ENCODE data around the gene MUC4.

The MUC4 gene

GRCh38 chr3:195767792-195768191, 43.9 kb downstream of the MUC4 start:
- no peak for DNase-seq (ENCODE audit: extremely low spot score)
- CTCF ChIA-PET = no interaction called here
- no peak for TF ChIP-seq CTCF (IDR thresholded peaks at IDR 0.05; ENCODE audit: control extremely low read depth, extremely low read depth, low read depth, missing control alignments)
- POLR2A ChIA-PET = no interaction called here

- POLR2A ChIA-PET = no interaction called here
- CTCF ChIA-PET = no interaction called here
- DNase-seq (ENCODE audit: extremely low spot score) = no peak
- no peak for TF ChIP-seq CTCF (IDR thresholded peaks at IDR 0.05; ENCODE audit: control extremely low read depth, extremely low read depth, low read depth, missing control alignments)
Measured at GRCh38 chr3:195766671-195767070, 45.1 kb downstream of the MUC4 start.

GRCh38 chr3:195764961-195765706, 46.6 kb downstream of the MUC4 start:
- no peak for TF ChIP-seq CTCF (IDR thresholded peaks at IDR 0.05; ENCODE audit: control extremely low read depth, extremely low read depth, low read depth, missing control alignments)
- POLR2A ChIA-PET = no interaction called here
- no peak for DNase-seq (ENCODE audit: extremely low spot score)
- CTCF ChIA-PET = interaction anchor here (1.4 kb wide), 1 partner anchor 85 kb away, joined by 4 read pairs; no protein-coding TSS in a partner anchor

GRCh38 chr3:195763843-195764825, 47.6 kb downstream of the MUC4 start:
- no peak for TF ChIP-seq CTCF (IDR thresholded peaks at IDR 0.05; ENCODE audit: control extremely low read depth, extremely low read depth, low read depth, missing control alignments)
- DNase-seq (ENCODE audit: extremely low spot score) = no peak
- POLR2A ChIA-PET = no interaction called here
- CTCF ChIA-PET = interaction anchor here (1.4 kb wide), 1 partner anchor 86 kb away, joined by 4 read pairs; no protein-coding TSS in a partner anchor

GRCh38 chr3:195763076-195763830, 48.5 kb downstream of the MUC4 start:
- CTCF ChIA-PET = no interaction called here
- POLR2A ChIA-PET = no interaction called here
- TF ChIP-seq CTCF (IDR thresholded peaks at IDR 0.05; ENCODE audit: control extremely low read depth, extremely low read depth, low read depth, missing control alignments) = no peak
- no peak for DNase-seq (ENCODE audit: extremely low spot score)

- POLR2A ChIA-PET = no interaction called here
- no peak for DNase-seq (ENCODE audit: extremely low spot score)
- TF ChIP-seq CTCF (IDR thresholded peaks at IDR 0.05; ENCODE audit: control extremely low read depth, extremely low read depth, low read depth, missing control alignments) = no peak
- CTCF ChIA-PET = no interaction called here
Measured at GRCh38 chr3:195762611-195763010, 49.1 kb downstream of the MUC4 start.

Data from GM10248 (cell line).